SK-N-SH treated with all-trans-retinoic acid at 6 μM for 48 hours (cell line): ENCODE measurements around the gene ASB4.

Experiments used
- PATZ1 ChIP-seq: fragments of 250-450 bp; sonication (Bioruptor Pico); IDR thresholded peaks from 2 replicates; pipeline ENCODE4 v1.8.0; 2020; ENCODE audit warnings: mild to moderate bottlenecking, moderate library complexity, borderline replicate concordance
- RARB ChIP-seq: fragments of 250-450 bp; sonication (Bioruptor Pico); IDR thresholded peaks from 2 replicates; pipeline ENCODE4 v1.8.0; 2021; ENCODE audit warnings: mild to moderate bottlenecking, moderate library complexity
- TSHZ2 ChIP-seq: fragments of 250-450 bp; sonication (Bioruptor Pico); IDR thresholded peaks from 2 replicates; pipeline ENCODE4 v1.5.0; 2020; ENCODE audit warnings: mild to moderate bottlenecking, moderate library complexity
- ZFP3 ChIP-seq: fragments of 250-450 bp; sonication (Bioruptor Pico); IDR thresholded peaks from 2 replicates; pipeline ENCODE4 v1.5.0; 2020; ENCODE audit warnings: mild to moderate bottlenecking, moderate library complexity
- ZNF565 ChIP-seq: fragments of 450-650 bp; formaldehyde crosslinking; conservative IDR thresholded peaks from 2 replicates; pipeline ENCODE4 v1.5.0; 2020; ENCODE audit warnings: low read depth, mild to moderate bottlenecking, moderate library complexity
- ZNF8 ChIP-seq: fragments of 450-650 bp; formaldehyde crosslinking; IDR thresholded peaks from 2 replicates; pipeline ENCODE4 v1.5.0; 2020; ENCODE audit warnings: mild to moderate bottlenecking, moderate library complexity

GRCh38 chr7:95469848-95470247 is 15.9 kb upstream of the ASB4 start:
- TF ChIP-seq TSHZ2 (CRISPR knock-in tag) (no peak), ZNF565 (CRISPR knock-in tag) (no peak), RARB (no peak), ZNF8 (CRISPR knock-in tag) (no peak), ZFP3 (CRISPR knock-in tag) (no peak), PATZ1 (CRISPR knock-in tag) (no peak)
